Measurements from ENCODE around the gene P2RX6. TPM values are rescaled to one million over a fixed set of nuclear protein-coding genes. Genes with fewer than 3 reads are reported as not detected.

The P2RX6 gene
- total and polyA plus RNA-seq, 7 donors: 11.3 to 47.7 (median 32.8) TPM

- DNase-seq: no peak
- 92 to 94% (median 94%) methylated on average over 28 to 29 of the region's 29 CpGs for WGBS, 3 donors
- Histone ChIP-seq H3K27ac (no peak overlapping the region), H3K27me3 (ENCODE audit: insufficient read depth in 3 of 3, low read length in 2 of 3) (no peaks in the 10 kb centered on the region), H3K36me3 (ENCODE audit: insufficient read depth in 1 of 2, low read depth in 1 of 2) (peaks cover 3 to 92% of the 10 kb centered on the region in 2 donors), H3K4me1 (no peaks in the 10 kb centered on the region), H3K9me3 (no peaks in the 10 kb centered on the region), H3K4me3 (no peak overlapping the region)
- no peak for TF ChIP-seq CTCF (IDR thresholded peaks at IDR 0.05)
- intact Hi-C loops (cut with DNase I): loop anchor here in 1 of 2 donors (10.0 kb wide), 1 partner anchor 71 kb away; no protein-coding TSS in a partner anchor
- ATAC-seq: no peak
Observed at GRCh38 chr22:20993304-20994127, 21.4 kb upstream of the P2RX6 start.

GRCh38 chr22:20994128-20994901 lies 20.6 kb upstream of the P2RX6 start:
- no peak for TF ChIP-seq CTCF (IDR thresholded peaks at IDR 0.05)
- ATAC-seq (no peak), DNase-seq (no peak)
- Histone ChIP-seq H3K4me1 (no peaks in the 10 kb centered on the region), H3K27me3 (ENCODE audit: insufficient read depth in 3 of 3, low read length in 2 of 3) (no peaks in the 10 kb centered on the region), H3K9me3 (no peaks in the 10 kb centered on the region), H3K27ac (no peak overlapping the region), H3K36me3 (ENCODE audit: insufficient read depth in 1 of 2, low read depth in 1 of 2) (peaks cover 3 to 94% of the 10 kb centered on the region in 2 donors), H3K4me3 (no peak overlapping the region)
- whole genome bisulfite sequencing, 3 donors: 86 to 90% (median 90%) methylated on average over 28 to 30 of the region's 30 CpGs
- intact Hi-C loops (cut with DNase I): loop anchor here in 1 of 2 donors (10.0 kb wide), 1 partner anchor 70 kb away; no protein-coding TSS in a partner anchor

- 85 to 90% (median 89%) methylated on average over 10 of the region's 10 CpGs for WGBS, 3 donors
- intact Hi-C loops (cut with DNase I): loop anchor here in 1 of 2 donors (10.0 kb wide), 1 partner anchor 70 kb away; no protein-coding TSS in a partner anchor
- Histone ChIP-seq H3K9me3 (no peaks in the 10 kb centered on the region), H3K36me3 (ENCODE audit: insufficient read depth in 1 of 2, low read depth in 1 of 2) (peaks cover 3 to 98% of the 10 kb centered on the region in 2 donors), H3K27me3 (ENCODE audit: insufficient read depth in 3 of 3, low read length in 2 of 3) (no peaks in the 10 kb centered on the region), H3K4me3 (no peak overlapping the region), H3K4me1 (no peaks in the 10 kb centered on the region), H3K27ac (no peak overlapping the region)
- DNase-seq (no peak), ATAC-seq (no peak)
- TF ChIP-seq CTCF (IDR thresholded peaks at IDR 0.05): no peak
Observed at GRCh38 chr22:20994902-20995241, 20.1 kb upstream of the P2RX6 start.

- DNase-seq: no peak
- Histone ChIP-seq H3K27ac (no peak overlapping the region), H3K4me1 (peaks cover 5% of the 10 kb centered on the region), H3K4me3 (no peak overlapping the region), H3K9me3 (no peaks in the 10 kb centered on the region), H3K36me3 (ENCODE audit: insufficient read depth in 1 of 2, low read depth in 1 of 2) (peaks cover 3 to 100% of the 10 kb centered on the region in 2 donors), H3K27me3 (ENCODE audit: insufficient read depth in 3 of 3, low read length in 2 of 3) (no peaks in the 10 kb centered on the region)
- TF ChIP-seq CTCF (IDR thresholded peaks at IDR 0.05): no peak
- ATAC-seq: no peak
- WGBS, 3 donors: 86 to 87% (median 87%) methylated on average over 20 to 23 of the region's 23 CpGs
- intact Hi-C loops (cut with DNase I): loop anchor here in 1 of 2 donors (10.0 kb wide), 1 partner anchor 69 kb away; no protein-coding TSS in a partner anchor
Observed at GRCh38 chr22:20995329-20996030, 19.5 kb upstream of the P2RX6 start.
